ENCODE measurements around the gene STARD8. TPM values are rescaled to one million over a fixed set of nuclear protein-coding genes. Genes with fewer than 3 reads are reported as not detected.

The STARD8 gene
- total RNA-seq, 1 experiment from 2014 or later: not detected

DNA sequence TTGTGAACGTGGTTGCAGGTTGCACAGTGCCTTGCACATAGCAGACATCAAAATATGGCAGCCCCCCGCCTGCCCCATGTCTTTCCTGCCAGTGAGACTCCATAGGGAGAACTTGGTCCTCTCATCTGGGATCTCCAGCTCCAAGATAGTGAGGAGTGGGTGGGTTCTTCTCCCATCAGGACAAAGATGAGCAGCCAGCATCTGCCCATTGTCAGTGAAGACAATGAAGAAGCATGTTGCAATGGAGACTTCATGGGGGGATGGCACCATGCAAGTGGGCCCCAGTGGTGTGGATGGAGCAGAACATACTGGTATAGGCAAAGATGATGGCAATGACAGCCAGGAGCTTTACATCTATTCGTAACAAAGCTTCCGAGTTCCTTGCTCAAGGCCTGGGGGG is 80.2 kb downstream of the STARD8 start:
- DNase-seq: no peak
- Mint-ChIP-seq H3K36me3 (ENCODE audit: insufficient read depth, unreplicated experiment) (no peaks in the 10 kb centered on the region), H3K4me3 (ENCODE audit: unreplicated experiment) (no peak overlapping the region), H3K27me3 (ENCODE audit: insufficient read depth, unreplicated experiment) (no peaks in the 10 kb centered on the region), H3K9me3 (ENCODE audit: unreplicated experiment) (no peaks in the 10 kb centered on the region), H3K4me1 (ENCODE audit: low read depth, unreplicated experiment) (no peaks in the 10 kb centered on the region), H3K27ac (ENCODE audit: unreplicated experiment) (no peak overlapping the region)
- ChIA-PET CTCF (no interaction called here), POLR2A (no interaction called here)
- intact Hi-C loops (cut with micrococcal nuclease; ENCODE audit: unreplicated experiment): no loop called here
- BruUV-seq (replicated peaks): no TSS peak
- H3K36me3 ChIP-seq (ENCODE audit: control insufficient read depth, insufficient read depth, low read length): no peaks in the 10 kb centered on the region
- no peak overlapping the region for H3K4me3 ChIP-seq (ENCODE audit: low read depth, low read length)
- H3K9me3 ChIP-seq: no peaks in the 10 kb centered on the region
- no peaks in the 10 kb centered on the region for H3K4me1 ChIP-seq
- no peak for TF ChIP-seq CTCF (IDR thresholded peaks at IDR 0.05; ENCODE audit: insufficient read depth in 1 of 2, low read depth in 1 of 2, low read length in 1 of 2, severe bottlenecking in 1 of 2, unreplicated experiment in 1 of 2)
- no peaks in the 10 kb centered on the region for H3K27me3 ChIP-seq (replicated peaks; ENCODE audit: control insufficient read depth, insufficient read depth, low read length)

DNA sequence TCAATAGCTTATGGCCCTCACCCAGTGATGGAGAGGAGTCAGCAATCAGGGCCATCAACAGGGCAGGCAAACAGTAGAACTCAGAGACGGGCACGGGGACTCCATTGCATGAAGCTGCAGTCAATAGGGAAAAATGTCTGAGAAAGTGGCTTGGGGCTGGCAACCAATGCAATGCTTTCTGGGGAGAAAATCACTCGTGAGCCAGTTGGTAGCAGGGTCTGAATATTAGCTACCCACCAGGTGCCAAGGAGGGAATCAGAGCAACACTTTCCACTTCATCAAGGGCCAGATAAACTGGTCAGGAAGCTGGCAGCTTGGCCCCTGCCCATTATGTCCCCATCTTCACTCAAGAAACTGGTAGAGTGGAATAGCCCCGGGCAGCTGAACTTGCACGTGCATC is 80.7 kb downstream of the STARD8 start:
- Mint-ChIP-seq H3K9me3 (ENCODE audit: unreplicated experiment) (no peaks in the 10 kb centered on the region), H3K27me3 (ENCODE audit: insufficient read depth, unreplicated experiment) (no peaks in the 10 kb centered on the region), H3K4me1 (ENCODE audit: low read depth, unreplicated experiment) (no peaks in the 10 kb centered on the region), H3K36me3 (ENCODE audit: insufficient read depth, unreplicated experiment) (no peaks in the 10 kb centered on the region), H3K27ac (ENCODE audit: unreplicated experiment) (no peak overlapping the region), H3K4me3 (ENCODE audit: unreplicated experiment) (no peak overlapping the region)
- POLR2A ChIA-PET: no interaction called here
- no peak for DNase-seq
- H3K27me3 ChIP-seq (replicated peaks; ENCODE audit: control insufficient read depth, insufficient read depth, low read length): no peaks in the 10 kb centered on the region
- no peaks in the 10 kb centered on the region for H3K9me3 ChIP-seq
- H3K4me3 ChIP-seq (ENCODE audit: low read depth, low read length): no peak overlapping the region
- H3K4me1 ChIP-seq: no peaks in the 10 kb centered on the region
- intact Hi-C loops (cut with micrococcal nuclease; ENCODE audit: unreplicated experiment): no loop called here
- BruUV-seq (replicated peaks): no TSS peak
- TF ChIP-seq CTCF (IDR thresholded peaks at IDR 0.05; ENCODE audit: insufficient read depth in 1 of 2, low read depth in 1 of 2, low read length in 1 of 2, severe bottlenecking in 1 of 2, unreplicated experiment in 1 of 2): no peak
- CTCF ChIA-PET: no interaction called here
- no peaks in the 10 kb centered on the region for H3K36me3 ChIP-seq (ENCODE audit: control insufficient read depth, insufficient read depth, low read length)

GRCh38 chrX:68731254-68731653 is 83.8 kb downstream of the STARD8 start:
- no peak overlapping the region for H3K4me3 ChIP-seq (ENCODE audit: low read depth, low read length)
- H3K9me3 ChIP-seq: no peaks in the 10 kb centered on the region
- ChIA-PET CTCF (interaction anchor here (1.0 to 1.7 kb wide), 3 partner anchors 76 to 534 kb away, joined by 3 to 6 read pairs (median 4); no protein-coding TSS in a partner anchor), POLR2A (no interaction called here)
- BruUV-seq (replicated peaks): no TSS peak
- DNase-seq: no peak
- no peak for TF ChIP-seq CTCF (IDR thresholded peaks at IDR 0.05; ENCODE audit: insufficient read depth in 1 of 2, low read depth in 1 of 2, low read length in 1 of 2, severe bottlenecking in 1 of 2, unreplicated experiment in 1 of 2)
- no peaks in the 10 kb centered on the region for H3K36me3 ChIP-seq (ENCODE audit: control insufficient read depth, insufficient read depth, low read length)
- no peaks in the 10 kb centered on the region for H3K27me3 ChIP-seq (replicated peaks; ENCODE audit: control insufficient read depth, insufficient read depth, low read length)
- intact Hi-C loops (cut with micrococcal nuclease; ENCODE audit: unreplicated experiment): no loop called here
- Mint-ChIP-seq H3K27ac (ENCODE audit: unreplicated experiment) (no peak overlapping the region), H3K27me3 (ENCODE audit: insufficient read depth, unreplicated experiment) (peaks cover 4% of the 10 kb centered on the region), H3K4me1 (ENCODE audit: low read depth, unreplicated experiment) (no peaks in the 10 kb centered on the region), H3K4me3 (ENCODE audit: unreplicated experiment) (no peak overlapping the region), H3K9me3 (ENCODE audit: unreplicated experiment) (no peaks in the 10 kb centered on the region), H3K36me3 (ENCODE audit: insufficient read depth, unreplicated experiment) (no peaks in the 10 kb centered on the region)
- no peaks in the 10 kb centered on the region for H3K4me1 ChIP-seq

Measured in Caco-2 (cell line).